Measurements from ENCODE around the gene RAI1.
"Not testable (repeated sequence)": the region's sequence is repeated elsewhere in the genome, so short reads cannot be mapped to it uniquely, and the experiment has no call there.

The RAI1 gene, protein sequence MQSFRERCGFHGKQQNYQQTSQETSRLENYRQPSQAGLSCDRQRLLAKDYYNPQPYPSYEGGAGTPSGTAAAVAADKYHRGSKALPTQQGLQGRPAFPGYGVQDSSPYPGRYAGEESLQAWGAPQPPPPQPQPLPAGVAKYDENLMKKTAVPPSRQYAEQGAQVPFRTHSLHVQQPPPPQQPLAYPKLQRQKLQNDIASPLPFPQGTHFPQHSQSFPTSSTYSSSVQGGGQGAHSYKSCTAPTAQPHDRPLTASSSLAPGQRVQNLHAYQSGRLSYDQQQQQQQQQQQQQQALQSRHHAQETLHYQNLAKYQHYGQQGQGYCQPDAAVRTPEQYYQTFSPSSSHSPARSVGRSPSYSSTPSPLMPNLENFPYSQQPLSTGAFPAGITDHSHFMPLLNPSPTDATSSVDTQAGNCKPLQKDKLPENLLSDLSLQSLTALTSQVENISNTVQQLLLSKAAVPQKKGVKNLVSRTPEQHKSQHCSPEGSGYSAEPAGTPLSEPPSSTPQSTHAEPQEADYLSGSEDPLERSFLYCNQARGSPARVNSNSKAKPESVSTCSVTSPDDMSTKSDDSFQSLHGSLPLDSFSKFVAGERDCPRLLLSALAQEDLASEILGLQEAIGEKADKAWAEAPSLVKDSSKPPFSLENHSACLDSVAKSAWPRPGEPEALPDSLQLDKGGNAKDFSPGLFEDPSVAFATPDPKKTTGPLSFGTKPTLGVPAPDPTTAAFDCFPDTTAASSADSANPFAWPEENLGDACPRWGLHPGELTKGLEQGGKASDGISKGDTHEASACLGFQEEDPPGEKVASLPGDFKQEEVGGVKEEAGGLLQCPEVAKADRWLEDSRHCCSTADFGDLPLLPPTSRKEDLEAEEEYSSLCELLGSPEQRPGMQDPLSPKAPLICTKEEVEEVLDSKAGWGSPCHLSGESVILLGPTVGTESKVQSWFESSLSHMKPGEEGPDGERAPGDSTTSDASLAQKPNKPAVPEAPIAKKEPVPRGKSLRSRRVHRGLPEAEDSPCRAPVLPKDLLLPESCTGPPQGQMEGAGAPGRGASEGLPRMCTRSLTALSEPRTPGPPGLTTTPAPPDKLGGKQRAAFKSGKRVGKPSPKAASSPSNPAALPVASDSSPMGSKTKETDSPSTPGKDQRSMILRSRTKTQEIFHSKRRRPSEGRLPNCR (N-terminal part only)
- long read RNA-seq, donor 1, partial matches to known transcripts, result 22 of 27 reads
- long read RNA-seq, donor 1, other reads (novel, unspliced or antisense), result 0 of 27 reads
- long read RNA-seq, donor 2, result 0 reads
- long read RNA-seq, donor 3, partial matches to known transcripts, result 12 of 13 reads
- long read RNA-seq, donor 3, other reads (novel, unspliced or antisense), result 0 of 13 reads
- long read RNA-seq, donor 4, partial matches to known transcripts, result 42 of 43 reads
- long read RNA-seq, donor 4, other reads (novel, unspliced or antisense), result 0 of 43 reads
- long read RNA-seq, donor 5, partial matches to known transcripts, result 8 of 8 reads
- long read RNA-seq, donor 5, other reads (novel, unspliced or antisense), result 0 of 8 reads
- long read RNA-seq, donor 6, partial matches to known transcripts, result 25 of 26 reads
- long read RNA-seq, donor 6, other reads (novel, unspliced or antisense), result 0 of 26 reads
- long read RNA-seq, donor 7, result 0 reads
- long read RNA-seq, donor 8, partial matches to known transcripts, result 16 of 19 reads
- long read RNA-seq, donor 8, other reads (novel, unspliced or antisense), result 0 of 19 reads

GRCh38 chr17:17681187-17681743, at the start of gene RAI1:
Gene RAI1, plus strand, starts transcription at chr17:17681458. Its CDS starts 111,491 bp downstream, at chr17:17792949.
- DNase-seq, result peak; percentile 84

- not testable (repeated sequence) for DNase-seq
Measured at GRCh38 chr17:17632690-17633089, 48.6 kb upstream of the RAI1 start.

DNA sequence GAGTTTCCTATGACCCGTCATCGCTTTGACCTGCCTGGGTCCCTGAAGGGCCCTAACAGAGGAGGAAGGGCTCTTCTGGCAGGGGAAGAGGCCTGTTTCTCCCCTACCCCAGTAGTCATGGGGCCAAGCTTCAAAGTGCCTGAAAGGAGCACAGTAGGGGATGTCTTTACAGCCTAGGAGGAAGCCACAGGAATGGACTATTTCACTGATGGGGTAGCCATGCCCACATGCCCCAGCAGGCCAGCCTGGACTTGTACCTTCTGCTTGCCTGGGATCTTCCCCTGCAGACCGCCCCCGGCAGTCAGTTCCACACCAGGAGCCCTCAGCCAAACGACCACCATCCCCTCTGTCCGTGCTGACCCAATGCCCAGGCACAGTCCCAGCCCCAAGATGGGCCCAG, 47.9 kb upstream of the RAI1 start:
- DNase-seq, result no peak

DNA sequence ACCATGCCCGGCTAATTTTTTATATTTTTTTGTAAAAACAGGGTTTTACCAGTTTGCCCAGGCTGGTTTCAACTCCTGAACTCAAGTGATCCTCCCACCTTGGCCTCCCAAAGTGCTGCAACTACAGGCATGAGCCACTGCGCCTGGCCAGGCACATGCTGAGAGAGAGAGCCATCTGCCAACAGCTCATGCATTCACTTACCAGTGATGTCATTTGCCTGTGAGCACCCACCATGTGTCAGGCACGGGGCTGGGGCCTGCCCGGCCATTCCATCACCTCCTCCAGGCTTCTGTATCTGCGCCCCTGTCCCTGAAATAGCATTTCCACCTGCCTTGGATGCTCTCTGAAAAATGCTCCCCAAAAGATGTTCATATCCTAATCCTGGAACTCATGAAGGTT, 46.1 kb upstream of the RAI1 start:
- DNase-seq, result no peak

DNA sequence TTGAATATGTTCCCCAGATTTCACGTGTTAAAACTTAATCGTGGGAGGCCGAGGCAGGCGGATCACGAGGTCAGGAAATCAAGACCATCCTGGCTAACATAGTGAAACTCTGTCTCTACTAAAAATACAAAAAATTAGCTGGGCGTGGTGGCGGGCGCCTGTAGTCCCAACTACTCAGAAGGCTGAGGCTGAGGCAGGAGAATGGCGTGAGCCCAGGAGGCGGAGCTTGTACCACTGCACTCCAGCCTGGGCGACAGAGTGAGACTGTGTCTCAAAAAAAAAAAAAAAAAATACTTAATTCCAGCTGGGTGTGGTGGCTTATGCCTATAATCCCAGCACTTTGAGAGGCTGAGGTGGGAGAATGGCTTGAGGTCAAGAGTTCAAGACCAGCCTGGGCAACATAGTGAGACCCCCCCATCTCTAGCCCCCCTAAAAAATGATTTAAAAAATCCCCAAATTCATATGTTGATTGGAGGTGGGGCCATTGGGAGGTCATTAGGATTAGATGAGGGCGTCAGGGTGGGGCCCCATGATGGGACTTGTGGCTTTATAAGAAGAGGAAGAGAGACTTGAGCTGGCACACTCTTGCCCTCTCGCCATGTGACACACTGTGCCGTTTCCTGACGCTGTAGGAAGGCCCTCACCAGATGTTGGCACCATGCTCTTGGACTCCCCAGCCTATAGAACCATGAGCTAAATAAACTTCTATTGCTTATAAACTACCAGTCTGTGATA, 45.6 kb upstream of the RAI1 start:
- DNase-seq, result not testable (repeated sequence)

- no peak for DNase-seq
Measured at GRCh38 chr17:17636272-17636885, 44.9 kb upstream of the RAI1 start.

- no peak for DNase-seq
Measured at GRCh38 chr17:17638467-17638866, 42.8 kb upstream of the RAI1 start.

DNA sequence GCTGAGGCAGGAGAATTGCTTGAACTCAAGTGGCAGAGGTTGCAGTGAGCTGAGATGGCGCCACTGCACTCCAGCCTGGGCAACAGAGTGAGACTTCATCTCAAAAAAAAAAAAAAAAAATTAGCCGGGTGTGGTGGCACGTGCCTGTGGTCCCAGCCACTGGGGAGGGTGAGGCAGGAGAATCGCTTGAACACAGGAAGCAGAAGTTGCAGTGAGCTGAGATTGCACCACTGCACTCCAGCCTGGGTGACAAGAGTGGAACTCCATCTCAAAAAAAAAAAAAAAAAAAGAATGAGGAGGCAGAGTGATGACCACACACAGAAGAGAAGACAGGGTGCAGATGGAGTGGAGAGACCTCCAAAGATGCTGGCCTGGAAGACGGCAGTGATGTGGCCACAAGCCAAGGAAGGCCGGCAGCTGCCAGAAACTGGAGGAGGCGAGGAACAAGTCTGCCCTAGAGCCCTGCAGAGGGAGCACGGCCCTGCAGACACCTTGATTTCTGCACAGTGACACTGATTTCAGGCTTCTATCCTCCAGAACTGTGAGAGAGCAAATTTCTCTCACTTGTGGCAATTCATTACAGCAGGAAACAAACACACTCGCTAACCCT, 41.5 kb upstream of the RAI1 start:
- DNase-seq, result not testable (repeated sequence)

- DNase-seq, result peak; percentile 55
Measured at GRCh38 chr17:17641621-17642409, 39.4 kb upstream of the RAI1 start.

- not testable (repeated sequence) for DNase-seq
Measured at GRCh38 chr17:17645148-17645547, 36.1 kb upstream of the RAI1 start.

DNA sequence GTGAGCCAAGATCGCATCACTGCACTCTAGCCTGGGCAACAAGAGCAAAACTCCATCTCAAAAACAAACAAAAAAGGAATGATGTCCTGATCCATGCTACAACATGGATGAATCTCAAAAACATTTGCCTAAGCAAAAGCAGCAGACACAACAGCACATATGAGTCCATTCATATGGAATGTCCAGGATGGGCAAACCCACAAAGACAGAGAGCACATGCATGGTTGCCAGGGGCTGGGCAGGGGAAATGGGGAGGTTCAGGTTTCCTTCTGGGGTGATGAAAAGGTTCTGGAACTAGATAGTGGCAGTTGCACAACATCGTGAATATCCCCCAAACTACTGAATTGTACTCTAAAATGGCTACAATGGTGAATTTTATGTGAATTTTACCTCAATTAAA, 35.3 kb upstream of the RAI1 start:
- DNase-seq, result no peak

- DNase-seq, result no peak
Measured at GRCh38 chr17:17647524-17648178, 33.6 kb upstream of the RAI1 start.

DNA sequence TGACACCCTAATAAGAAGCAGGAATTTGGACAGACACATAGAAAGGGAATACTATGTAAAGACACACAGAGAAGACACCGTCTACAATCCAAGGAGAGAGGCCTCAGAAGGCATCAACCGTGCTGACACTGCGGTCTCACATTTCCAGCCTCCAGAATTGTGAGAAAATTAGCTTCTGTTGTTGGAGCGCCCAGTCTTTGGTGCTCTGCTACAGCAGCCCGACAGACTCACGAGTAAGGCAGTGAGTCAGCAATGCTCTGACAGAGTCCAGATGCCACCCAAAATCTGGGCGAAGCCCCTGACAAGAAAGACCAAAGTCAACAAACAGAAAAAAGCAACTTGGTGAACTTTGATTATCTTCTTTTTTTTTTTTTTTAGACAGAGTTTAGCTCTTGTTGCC, 32.5 kb upstream of the RAI1 start:
- no peak for DNase-seq

DNA sequence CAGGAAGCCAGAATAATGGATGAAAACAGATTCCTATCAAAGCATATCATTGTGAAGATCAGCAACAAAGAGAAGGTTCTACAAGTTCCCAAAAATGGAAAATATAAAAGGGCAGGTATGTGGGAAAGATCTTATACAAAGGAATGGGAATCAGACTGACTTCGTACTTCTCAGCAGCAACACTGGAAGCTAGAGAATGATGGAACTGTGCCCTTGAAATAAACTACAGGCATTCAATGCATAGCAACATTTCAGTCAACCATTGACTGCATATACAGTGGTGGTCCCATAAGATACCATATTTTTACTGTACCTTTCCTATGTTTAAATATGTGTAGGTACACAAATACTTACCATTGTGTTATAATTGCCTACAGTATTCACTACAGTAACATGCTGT, 30.3 kb upstream of the RAI1 start:
- DNase-seq, result no peak

- no peak for DNase-seq
Measured at GRCh38 chr17:17653343-17653742, 27.9 kb upstream of the RAI1 start.

DNA sequence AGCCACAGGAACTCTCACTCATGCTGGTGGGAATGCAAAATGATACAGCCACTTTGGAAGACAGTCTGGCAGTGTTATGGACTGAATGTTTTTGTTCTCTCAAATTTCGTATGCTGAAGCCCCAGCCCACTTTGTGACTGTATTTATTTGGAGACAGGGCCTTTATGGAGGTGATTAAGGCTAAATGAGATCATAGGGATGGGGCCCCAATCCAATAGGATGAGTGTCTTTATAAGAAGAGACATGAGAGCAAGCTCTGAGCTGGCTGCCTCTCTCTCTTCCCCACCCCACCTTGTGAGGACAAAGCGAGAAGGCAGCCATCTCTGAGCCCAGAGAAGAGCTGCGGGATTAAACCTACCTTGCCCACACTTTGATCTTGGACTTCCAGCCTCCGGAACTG, 21.9 kb upstream of the RAI1 start:
- DNase-seq, result no peak

DNA sequence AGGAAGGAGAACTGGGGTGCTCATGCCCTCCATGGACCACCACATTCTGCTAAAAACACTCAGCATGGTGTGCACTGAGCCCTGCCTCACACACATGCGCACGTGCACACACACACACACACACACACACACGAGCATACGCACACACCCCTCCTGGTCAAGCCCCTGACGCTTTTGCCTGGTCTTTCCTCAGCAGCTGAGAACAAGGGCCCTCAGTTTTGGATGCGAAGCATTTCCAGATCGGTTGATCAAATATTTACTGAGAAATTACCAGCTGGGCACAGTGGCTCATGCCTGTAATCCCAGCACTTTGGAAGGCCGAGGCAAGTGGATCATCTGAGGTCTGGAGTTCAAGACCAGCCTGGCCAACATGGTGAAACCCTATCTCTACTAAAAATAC, 20.1 kb upstream of the RAI1 start:
- no peak for DNase-seq

DNA sequence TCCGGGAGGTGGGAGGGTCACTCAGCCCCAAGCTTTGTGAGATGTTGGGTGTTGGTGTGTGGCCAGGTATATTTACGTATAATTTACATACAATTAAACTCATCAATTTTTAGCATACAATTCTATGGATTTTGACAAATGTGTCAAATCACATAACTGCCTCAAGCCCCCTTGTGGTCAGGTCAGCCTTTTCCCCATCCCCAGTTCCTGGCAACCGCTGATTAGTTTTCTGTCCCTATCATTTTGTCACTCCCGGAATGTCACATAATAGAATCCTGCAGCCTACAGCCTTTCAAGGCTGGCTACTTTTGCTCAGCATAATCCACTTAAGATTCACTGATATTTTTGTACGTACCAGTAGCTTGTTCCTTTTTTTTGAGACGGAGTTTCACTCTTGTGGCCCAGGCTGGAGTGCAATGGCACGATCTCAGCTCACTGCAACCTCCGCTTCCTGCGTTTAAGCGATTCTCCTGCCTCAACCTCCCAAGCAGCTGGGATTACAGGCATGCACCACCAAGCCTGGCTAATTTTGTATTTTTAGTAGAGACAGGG, 19.3 kb upstream of the RAI1 start:
- no peak for DNase-seq

Measured in right kidney (tissue), 9 donors.